Endometrium (tissue), 2 donors: ENCODE data around the gene ARHGEF35.
"Not testable (repeated sequence)": the region's sequence is repeated elsewhere in the genome, so short reads cannot be mapped to it uniquely, and the experiment has no call there.

Source experiments
- FAIRE-seq: peaks from 2 replicates; lab custom pipeline; 2012; peaks lifted over from hg19 to GRCh38; lab: Jason Lieb, UNC
- donor health status: control.
- donor health status: control.

The ARHGEF35 gene

DNA sequence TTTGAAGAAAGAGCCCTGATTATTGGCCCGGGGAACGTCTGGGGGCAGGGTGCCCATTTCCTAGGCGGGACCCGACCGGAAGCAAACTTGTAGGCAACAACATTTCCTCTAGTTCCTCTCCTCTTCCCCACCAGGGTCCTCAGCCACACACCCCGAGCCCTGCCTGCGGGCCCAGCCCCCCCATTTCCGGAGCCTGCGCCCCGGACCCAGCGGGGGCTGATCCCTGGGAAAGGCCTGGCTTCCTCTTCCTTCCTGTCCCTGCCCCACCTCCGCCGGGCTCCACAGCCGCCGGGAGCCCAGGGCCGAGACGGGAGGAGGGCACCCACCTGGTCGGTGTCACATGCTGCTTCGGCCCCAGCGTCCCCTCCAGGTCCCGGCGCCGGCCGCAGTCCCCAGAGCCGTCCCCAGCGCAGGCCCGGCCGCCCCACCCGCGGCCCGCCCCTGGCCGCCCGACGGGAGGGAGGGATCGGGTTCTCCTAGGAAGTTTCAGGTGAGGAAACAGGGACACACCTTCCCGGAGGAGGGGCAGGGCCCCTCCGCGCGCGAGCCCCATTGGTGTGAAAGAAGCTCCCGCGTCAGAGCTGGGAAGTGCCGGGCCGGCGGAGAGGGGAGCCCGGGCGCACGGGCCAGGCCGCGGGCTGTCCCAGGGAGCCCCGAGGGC lies at the start of gene ARHGEF35:
Gene ARHGEF35 (minus strand): TSS at position 622 of the 661 bp plus-strand sequence. CDS start 7,450 bp downstream, outside the sequence.
- not testable (repeated sequence) for FAIRE-seq

DNA sequence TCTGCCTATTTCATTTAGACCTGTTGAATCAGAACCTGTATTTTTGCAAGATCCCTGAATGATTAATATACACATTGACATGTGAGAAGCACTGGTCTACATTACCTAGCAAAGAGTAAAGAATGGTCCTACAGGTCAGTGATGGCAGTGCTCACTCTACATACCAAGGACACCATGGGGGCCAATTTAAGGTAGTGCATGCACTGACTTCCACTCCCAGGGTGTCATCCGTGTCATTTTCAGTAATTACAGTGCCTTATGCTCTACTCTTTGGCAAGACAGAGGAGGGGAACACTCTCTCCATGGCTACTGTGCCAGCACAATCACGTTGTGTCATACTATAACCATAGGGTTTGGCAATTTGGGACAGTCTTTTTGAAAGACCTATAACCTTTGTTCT lies 49.7 kb upstream of the ARHGEF35 start:
- not testable (repeated sequence) for FAIRE-seq

DNA sequence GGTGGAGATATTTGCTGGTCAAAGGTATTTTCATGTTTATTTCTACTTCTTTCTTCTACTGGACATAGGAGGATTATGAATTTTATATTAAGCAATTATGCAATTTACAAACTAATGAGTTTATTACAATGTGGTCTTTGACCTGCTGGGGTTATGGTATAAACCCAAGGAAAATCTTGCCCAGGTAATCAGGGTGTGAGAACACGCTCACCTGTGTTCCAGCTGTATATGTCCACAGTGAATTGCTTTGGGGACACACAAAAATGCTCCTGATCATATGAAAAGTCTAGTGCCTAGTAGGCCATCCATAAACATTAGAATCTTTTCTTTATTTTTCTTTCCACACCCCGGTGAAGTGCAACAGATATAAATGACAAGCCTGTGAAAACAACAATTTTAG lies 43.7 kb upstream of the ARHGEF35 start, which contains the start of gene OR2A42:
Gene OR2A42 (minus strand): TSS at position 241 of the 400 bp plus-strand sequence. CDS start 6,762 bp downstream, outside the sequence.
- FAIRE-seq, result not testable (repeated sequence)

DNA sequence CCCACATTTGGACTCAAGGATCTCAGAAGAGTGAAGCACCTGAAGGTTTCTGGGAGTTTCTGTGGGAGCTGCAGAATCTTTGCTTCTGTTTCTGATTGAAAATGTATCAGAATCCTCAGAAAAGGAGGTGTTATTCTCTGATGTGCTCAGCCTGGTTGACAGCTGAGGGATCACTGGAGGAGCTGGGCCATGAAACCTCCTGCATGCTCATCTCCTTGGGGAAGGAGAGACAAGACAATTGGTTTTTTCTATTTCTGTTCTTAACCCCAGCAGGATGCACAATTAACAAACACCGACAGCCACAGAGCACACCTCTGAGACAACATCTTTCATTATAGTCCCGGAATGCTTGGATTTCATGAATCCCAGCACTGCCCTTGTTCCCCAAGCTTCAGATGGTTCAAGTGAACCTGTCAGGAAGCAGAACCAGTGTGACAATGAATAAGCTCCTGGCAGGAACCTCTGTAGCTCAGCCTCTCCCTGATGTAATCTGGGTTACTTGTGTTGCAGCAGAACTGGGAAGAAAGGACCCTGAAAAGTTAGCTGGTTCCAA lies 43.0 kb upstream of the ARHGEF35 start:
- FAIRE-seq, result not testable (repeated sequence)

DNA sequence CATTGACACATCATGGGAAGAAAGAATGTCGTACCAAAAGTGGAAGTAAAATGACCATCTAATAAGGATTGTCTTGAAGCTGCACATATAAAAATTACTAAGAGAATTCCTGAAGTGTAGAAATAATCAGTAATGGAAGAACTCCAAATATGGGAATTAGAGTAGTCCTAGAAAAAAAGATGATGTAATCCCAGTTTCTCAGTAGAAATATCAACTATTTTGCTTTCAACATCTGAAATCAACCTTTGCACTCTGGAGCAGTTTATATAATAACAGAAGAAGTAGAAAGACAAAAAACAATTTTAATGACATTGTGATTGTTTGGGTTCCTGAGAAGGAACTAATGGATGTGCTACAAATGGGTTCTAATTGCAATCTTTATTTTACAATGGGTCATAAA lies 37.4 kb upstream of the ARHGEF35 start:
- FAIRE-seq, result not testable (repeated sequence)

DNA sequence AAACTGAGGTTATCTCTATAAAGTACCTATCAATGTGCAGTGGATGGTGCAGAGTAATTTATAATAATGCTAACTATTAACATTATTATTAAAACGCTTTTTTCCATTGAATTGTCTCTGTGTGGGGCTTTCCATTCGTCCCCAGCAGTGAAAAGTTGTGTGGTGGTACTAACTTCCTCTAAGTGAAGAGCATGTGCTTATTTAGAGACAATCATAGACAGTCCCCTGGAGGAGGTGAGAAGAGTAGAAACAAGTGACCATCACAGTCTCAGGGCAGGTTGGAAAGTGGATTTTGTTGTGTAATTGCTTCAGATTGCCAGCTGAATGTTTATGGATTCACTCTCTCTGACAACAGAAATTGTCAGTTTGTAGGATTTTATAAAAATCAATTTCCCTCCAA lies 35.4 kb upstream of the ARHGEF35 start:
- not testable (repeated sequence) for FAIRE-seq

DNA sequence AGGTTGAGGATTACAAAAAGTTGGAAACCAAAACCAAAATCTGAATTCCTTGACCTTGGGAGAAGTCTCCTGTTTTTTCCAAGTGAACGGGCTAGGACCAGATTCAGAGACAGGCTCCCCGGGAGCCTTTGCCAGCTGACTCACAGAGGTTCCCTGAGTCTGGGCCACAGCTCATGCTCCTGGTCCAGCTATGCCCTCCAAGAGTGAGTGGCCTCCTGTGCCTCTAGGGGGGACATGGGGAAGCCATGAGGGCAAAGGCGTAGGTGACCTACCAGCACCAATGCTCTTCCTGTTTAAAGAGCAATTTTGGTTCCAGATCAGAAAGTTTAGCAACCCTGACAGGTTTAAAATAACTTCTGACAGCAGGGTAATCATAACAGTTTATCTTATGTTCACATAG lies 33.2 kb upstream of the ARHGEF35 start:
- FAIRE-seq, result not testable (repeated sequence)

DNA sequence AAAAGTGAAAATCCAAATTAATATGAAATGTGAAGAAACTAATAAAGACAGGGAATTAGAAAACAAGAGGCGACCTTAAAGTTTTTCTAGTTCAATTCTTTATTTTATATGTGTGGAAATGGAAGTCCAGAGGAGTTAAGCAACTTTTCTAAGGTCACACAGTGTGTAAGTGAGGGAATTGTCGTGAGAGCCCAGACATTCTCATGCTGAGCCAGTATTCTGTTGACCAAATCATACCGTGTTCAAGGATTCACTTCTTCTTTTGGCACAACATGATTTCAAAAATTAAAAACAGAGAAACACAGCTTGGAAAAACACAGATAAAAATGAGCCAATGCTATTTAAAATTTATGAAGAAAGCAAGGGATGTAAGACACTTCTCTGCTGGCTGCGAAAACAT lies 31.2 kb upstream of the ARHGEF35 start:
- FAIRE-seq, result not testable (repeated sequence)

DNA sequence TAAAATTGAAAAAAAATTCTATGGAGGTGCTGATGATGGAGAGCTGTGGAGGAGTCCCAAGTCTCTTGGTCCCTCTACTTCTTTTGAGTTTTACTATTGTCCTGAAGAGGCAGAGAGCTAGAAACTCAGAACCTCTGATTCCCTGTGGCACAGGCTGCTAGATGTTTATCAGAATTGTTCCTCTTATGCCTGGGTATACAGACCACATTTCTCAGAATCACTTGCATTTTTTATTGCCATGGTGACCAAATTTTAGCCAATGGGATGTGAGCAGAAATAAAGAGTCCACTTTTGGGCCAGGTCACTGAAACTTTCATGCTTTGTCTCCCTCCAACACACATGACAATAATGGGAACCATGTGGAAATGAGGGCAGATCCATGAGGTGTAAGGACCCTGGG lies 28.0 kb upstream of the ARHGEF35 start:
- not testable (repeated sequence) for FAIRE-seq

DNA sequence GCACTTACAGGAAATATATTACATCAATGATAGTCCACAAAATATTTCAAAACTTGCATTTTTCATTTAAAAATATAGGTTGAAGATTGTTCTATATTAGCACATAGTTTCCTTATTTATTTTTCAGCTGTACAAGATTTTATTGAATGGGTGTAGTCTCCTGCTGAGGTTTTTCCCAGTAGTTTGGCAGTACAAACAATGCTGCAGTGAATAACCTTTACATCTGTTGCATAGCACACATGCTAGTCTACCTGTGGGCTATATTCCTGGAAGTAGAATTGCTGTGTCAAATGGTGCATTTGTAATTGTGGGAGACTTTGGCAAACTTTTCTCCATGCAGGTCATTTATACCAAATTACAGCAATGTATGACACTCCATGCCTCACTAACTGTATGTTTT lies 24.9 kb upstream of the ARHGEF35 start:
- FAIRE-seq, result not testable (repeated sequence)

DNA sequence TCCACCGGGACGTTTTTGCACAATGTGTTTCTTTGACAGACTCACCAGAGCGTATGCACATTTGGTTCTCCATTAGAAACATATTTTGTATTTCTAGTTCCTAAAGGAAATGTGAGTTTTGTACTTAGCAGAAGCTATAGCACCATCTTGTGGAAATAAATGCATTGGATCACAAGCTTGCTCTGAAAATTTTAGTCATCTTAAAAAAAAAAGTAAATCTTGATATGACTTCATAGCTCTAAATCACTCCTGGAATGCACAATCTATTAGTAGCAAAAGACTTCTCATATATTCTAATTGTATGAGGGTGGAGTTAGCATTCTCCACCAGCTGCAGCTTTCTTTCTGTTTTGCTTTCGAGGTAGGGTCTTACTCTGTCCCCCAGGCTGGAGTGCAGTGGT lies 23.5 kb upstream of the ARHGEF35 start:
- peak; percentile 35 for FAIRE-seq

DNA sequence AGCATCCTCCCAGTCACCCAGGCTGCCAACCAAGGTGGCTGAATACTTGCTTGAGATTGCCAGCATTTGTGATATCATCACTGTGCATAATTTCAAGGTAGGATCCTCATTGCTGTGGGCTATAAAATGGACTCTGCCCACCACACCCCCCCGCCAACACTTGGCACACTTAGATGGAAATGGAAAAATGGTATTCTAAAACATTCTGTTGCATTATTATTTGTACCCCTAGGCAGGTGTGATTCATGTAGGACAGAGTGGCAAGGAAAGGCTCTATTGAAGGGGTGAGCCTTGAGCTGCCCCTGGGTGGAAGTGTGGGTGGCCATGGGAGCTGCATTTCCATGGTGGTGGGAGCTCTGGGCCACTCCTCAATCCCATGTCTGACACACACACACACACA lies 22.9 kb upstream of the ARHGEF35 start:
- FAIRE-seq, result not testable (repeated sequence)

DNA sequence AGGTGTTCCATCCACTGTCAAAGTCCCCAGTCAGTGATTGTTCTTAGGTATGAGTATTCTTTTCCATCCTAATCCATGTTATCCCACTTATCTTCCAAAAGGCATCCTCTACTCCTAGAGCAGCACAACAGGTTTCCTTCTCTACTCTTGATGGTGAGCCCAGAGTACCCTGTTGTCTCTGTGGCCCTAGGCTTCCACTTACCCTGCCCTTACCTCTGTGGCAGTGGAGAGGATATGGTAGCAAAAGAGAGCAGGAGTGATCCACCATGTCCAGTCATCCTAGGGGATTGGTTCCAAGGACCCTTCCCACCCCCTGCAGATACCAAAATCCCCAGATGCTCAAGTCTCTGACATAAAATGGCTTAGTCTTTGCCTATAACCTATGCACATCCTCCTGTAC lies 21.6 kb upstream of the ARHGEF35 start:
- FAIRE-seq, result not testable (repeated sequence)

DNA sequence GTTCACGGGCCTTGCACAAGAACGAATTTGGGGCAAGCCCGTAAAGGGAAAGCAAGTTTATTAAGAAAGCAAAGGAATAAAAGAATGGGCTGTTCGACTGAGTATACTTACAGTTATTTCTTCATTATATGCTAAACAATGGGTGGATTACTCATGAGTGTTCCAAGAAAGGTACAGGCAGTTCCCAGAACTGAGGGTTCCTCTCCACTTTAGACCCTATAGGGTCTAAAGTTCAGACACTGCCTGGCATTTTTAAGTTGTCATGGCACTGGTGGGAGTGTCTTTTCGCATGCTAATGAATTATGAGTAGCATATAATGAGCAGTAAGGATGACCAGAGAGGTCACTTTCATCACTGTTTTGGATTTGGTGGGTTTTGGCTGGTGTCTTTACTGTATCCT lies 9.7 kb upstream of the ARHGEF35 start:
- FAIRE-seq, result not testable (repeated sequence)

DNA sequence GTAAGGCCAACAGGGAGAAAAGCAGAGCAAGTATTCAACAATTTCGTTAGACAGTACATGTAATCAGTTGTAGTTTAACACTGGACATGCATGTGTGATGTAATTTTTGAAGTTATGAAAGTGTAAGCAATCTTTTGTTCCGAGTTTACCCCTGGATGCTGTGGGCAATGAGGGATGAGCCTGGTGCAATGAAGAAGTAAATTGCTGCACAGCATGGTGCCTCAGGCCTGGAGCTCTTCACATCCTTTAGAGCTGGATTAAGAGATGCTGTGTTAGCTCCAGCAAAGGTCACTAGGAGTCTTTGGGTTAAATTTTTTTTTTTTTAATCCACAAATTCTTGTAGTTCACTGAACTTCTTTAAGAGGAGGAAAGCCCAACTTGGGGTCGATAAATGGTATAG lies 7.5 kb upstream of the ARHGEF35 start:
- FAIRE-seq, result not testable (repeated sequence)

DNA sequence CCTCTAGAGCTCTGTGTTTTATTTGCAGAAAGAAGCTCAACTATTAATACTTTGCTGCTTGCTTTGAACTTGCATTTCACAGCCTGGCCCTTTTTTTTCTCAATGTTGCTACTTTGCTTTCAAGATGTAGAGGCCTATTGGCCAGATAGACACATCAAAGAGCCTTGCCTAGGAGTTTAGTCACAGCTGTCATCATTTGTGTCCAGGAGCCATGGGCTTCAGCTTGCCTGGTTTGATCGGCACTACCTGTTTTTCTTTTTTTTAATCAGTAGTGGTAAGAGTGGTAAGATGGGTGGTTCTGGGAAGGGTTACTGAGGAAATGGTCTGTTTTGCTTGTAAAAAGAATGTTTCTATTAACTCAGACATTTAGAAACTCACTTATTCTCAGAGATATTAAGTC lies 6.3 kb upstream of the ARHGEF35 start:
- FAIRE-seq, result not testable (repeated sequence)

DNA sequence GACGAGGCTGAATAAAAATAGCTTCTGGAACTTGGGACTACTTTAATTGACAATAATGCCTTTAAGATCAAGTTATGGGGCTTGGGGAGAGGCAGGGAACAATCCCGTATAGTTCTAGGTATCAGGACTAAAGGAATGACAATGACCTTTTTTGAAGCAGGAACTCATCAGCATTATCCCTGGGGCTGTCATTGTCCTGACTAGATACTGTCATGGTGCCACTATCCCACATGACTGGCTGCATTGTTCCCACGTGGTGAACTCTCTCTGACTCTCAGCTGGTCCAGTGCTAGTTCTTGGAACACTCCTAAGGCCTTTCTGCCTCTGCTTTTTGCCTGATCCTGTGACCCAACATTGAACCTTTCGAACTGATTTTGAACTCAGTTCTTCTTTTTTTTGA lies 3.3 kb upstream of the ARHGEF35 start:
- not testable (repeated sequence) for FAIRE-seq

DNA sequence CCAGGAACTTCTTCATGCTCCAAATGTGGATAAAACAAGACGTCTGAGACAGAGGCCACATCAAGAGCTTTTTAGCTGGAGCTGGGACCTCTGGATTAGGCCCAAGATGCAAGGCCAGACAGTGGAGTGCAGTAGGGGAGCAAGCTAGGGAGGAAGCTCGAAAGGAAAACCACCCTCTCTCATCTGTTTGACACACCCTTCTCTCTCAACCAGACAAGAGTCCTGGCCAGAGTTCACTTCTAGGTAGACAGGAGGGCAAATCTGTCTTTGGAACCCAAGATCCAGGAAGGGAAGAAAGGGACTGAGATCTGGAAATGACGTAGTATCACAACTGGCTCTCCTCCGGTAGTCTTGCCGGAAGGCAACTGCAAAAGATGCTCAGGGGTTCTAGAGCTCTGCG lies 1.2 kb downstream of the ARHGEF35 start:
- not testable (repeated sequence) for FAIRE-seq

DNA sequence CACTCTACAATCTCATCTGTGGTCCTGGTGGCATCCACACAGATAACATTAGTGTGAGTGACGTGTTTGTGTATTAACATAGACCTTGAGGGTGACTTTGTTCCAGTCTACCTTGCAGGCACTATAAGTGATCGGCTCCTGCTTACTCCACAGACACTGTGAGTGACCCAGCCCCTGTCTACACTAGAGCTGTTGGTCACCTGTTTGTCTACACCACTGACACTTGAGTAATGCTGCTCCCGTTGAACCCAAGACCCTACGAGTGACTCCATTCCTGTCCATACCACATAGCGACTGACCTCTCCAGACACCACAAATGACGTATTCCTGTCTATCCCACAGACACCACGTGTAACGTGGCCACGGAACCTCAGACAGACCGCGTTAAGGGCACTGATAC lies 1.9 kb downstream of the ARHGEF35 start:
- not testable (repeated sequence) for FAIRE-seq

DNA sequence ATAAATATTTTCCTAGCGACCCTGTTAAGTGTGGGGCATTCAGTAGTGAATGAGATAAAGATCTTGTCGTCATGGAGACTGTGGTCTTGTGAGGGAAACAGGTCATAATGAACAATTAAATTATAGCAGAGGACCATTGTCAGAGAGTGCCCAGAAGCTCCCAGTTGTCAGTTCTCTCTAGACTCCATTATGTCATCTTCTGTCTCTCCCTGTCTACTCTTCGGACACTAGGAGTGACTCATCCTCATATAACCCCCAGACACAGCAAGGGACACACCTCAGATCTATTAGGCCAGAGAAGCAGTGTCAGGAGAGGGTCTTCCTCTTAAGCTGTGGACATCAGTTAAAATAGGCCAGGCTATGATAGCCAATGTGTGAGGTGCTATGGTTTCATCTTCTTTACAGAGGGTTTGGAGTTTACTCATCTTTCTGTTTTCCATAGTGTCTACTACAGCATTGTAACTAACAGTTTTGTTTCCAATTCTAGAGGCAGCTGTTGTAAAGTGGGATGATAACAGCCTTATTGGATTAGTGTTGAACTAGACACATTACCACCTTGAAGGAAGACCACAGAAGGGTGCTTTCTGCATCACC lies 7.0 kb downstream of the ARHGEF35 start:
- FAIRE-seq, result not testable (repeated sequence)

DNA sequence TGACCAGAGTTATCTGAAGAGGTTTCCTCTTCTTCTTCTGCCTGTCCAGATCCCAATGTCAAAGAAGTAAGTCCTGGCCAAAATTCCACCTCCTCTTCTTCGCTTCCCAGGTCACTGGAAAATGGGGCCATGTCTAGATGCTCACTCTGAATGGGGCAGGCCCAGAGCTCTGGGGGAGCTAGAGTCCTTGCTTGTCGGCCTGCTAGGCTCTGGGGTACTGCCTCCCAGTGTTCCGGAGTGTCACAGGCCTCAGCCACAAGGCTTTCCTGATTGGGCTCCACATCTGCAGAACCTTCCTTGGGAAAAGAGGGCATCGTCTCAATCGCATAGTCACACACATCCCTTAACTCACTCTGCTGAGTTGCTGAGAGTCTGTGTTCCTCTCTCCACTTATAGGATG lies 7.8 kb downstream of the ARHGEF35 start:
- FAIRE-seq, result not testable (repeated sequence)

DNA sequence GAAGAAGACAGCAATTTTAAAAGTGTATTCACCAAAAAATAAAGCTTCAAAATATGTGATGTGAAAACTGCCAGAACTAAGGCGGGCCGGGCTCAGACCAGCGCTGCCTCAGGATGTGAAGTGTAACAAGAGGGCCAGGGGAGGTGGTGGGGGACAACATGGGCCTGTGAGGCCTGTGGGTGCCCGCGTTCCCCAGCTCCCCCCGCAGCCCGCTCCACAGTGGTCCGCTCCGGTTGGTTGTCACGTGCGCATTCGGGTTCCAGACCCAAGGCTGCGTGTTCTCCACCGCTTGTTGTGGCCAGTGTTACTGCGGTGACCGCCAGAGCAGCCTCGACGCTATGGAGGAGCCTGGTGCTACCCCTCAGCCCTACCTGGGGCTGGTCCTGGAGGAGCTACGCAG lies 12.5 kb downstream of the ARHGEF35 start, which contains the start of gene CTAGE4:
Gene CTAGE4 (plus strand): TSS at position 301 of the 400 bp plus-strand sequence. CDS start 38 bp downstream, at position 339.
- not testable (repeated sequence) for FAIRE-seq

DNA sequence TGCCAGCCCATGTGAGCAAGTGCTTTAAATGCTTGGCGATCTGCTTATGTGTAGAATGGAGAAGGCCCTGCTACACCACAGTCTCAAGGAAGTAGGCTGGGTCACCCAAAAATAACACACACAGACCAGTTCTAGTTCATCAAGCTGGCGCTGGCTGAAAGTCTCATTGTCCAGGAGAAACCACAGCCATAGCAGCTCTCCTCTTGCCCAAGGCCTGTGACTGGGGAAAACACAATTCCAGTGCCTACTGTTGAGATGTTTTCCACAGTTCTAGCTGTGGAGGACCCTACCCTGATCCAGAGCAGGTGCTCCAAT lies 16.5 kb downstream of the ARHGEF35 start:
- FAIRE-seq, result not testable (repeated sequence)
